Pancreas (tissue), 10 donors: ENCODE results near the gene ZDHHC11. TPM values are rescaled to one million over a fixed set of nuclear protein-coding genes. Genes with fewer than 3 reads are reported as not detected.
"Not testable (repeated sequence)": the region's sequence is repeated elsewhere in the genome, so short reads cannot be mapped to it uniquely, and the experiment has no call there.

Experiments
- ATAC-seq, 4 donors: fragments of 200-7000 bp; cut with Tn5 transposase; one replicate each; pipeline versions ENCODE4 v1.8.0 to v1.9.1; 2020; ENCODE audit warnings: mild to moderate bottlenecking in 4 of 4, moderate library complexity in 4 of 4
- DNase-seq, 6 donors: peaks; one replicate each; pipeline ENCODE4 v3.0.0-alpha.2; 2020
- FAIRE-seq: peaks from 2 replicates; lab custom pipeline; 2012; peaks lifted over from hg19 to GRCh38; lab: Jason Lieb, UNC
- H3K27ac ChIP-seq, 4 donors: fragments of 200-600 bp; sonication (generic); 1 replicate in 3 of 4; 2 replicates in 1 of 4; pipeline versions ENCODE4 v1.5.0 to v1.8.0; 2020
- H3K27me3 ChIP-seq, 4 donors: fragments of 200-600 bp; one replicate each; pipeline ENCODE4 v1.8.0; 2021
- H3K36me3 ChIP-seq, 3 donors: fragments of 200-600 bp; sonication (generic) in 1 of 3; one replicate each; pipeline versions ENCODE4 v1.5.0 to v1.8.0; 2020 to 2021
- H3K4me1 ChIP-seq, 3 donors: fragments of 200-600 bp; one replicate each; pipeline ENCODE4 v1.8.0; 2021
- H3K4me3 ChIP-seq, 4 donors: fragments of 200-600 bp; sonication (generic) in 2 of 4; one replicate each; pipeline versions ENCODE4 v1.5.0 to v1.8.0; 2020 to 2021
- H3K9me3 ChIP-seq, 4 donors: fragments of 200-600 bp; one replicate each; pipeline ENCODE4 v1.8.0; 2021
- WGBS, 2 donors: extraction: QIAGEN DNeasy Blood & Tissue Kit; methylation state at CpG; one replicate each; pipeline ENCODE4 v1.1.7; 2013; 5-methylcytosine and 5-hydroxymethylcytosine counted together
- intact Hi-C, 3 donors: fragments of 100-400 bp; cut with DNase I; formaldehyde crosslinking; loops; one replicate each; pipeline versions ENCODE4 v1.11.1 to v1.14.2; 2022
- polyA plus RNA-seq, 2 donors: library from polyadenylated mRNA; stranded (reverse); fragments of 200-250 nt; gene quantifications; one replicate each; pipeline ENCODE4 v1.2.3, GENCODE V29; 2013
- total RNA-seq, 6 donors: library from RNA; stranded (reverse); fragmentation: NEBNext Ultra II Directional in 4 of 6; extraction: Animal tissue kit (Norgen Biotek cat#: 25700) in 4 of 6; gene quantifications; one replicate each; pipeline versions ENCODE4 v1.2.1 to v1.2.4, GENCODE V29; 2021 to 2023
- TF ChIP-seq, protein P1 (sequence below), 4 donors: fragments of 200-600 bp; sonication (generic) in 3 of 4; IDR thresholded peaks; one replicate each; pipeline versions ENCODE4 v1.5.0 to v1.8.0; 2021; ENCODE audit warnings: antibody characterized with exemption in 4 of 4
- donor health status: healthy with polysubstance abuse.
- donor health status: DM: no; HTN: no; CAD: no; lungs with moderate emphysema.
- donor health status: DM: no; HTN: no; CAD: no.
- donor health status: control.
- donor health status: control.
- donor health status: Bipolar disorder and iron deficiency.
- donor health status: DM: yes; HTN: yes; CAD: no.
- donor health status: DM: no; HTN: no; CAD: no.
- donor health status: DM: no; HTN: no; CAD: no.
- donor health status: DM: yes; HTN: yes; CAD: no.

ZDHHC11 gene
- total and polyA plus RNA-seq, 8 donors = 3.6 to 18.1 (median 7.8) TPM

DNA sequence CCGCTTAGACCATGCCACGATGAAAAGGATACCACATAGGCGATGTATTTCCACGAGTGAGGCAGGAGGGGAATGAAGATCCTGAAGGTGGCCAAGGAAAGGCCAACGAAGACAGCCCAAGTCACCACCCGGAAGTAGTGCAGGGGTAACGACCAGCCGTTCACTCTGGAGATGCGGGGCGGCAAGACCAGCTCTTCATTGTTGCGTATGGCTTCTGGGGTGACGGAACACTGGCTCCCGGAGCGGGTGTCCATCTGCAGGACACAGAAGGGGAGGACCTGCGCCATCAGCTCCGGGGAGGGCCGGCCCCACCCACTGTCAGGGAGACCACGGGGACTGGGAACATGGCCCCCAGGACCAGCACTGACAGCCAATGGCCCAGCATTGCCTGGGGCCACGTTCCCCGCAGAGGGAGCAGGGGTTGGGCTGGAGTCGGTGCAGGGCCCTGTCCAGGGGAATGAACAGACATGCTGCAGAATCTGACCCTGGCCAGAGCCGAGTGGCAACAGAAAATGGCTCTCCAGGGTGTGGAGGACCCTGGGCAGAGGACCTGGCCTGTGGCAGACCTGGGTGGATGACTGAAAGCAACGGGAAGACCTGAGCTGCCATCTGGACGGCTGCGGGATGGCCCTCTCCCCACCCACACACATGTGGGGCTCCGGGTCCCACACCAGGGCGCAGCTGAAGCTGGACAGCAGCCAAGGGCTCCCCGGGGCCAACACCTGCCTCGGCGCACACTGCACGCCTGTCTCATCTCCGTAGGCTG is 83.9 kb downstream of the ZDHHC11 start:
- TF ChIP-seq, protein P1, sequence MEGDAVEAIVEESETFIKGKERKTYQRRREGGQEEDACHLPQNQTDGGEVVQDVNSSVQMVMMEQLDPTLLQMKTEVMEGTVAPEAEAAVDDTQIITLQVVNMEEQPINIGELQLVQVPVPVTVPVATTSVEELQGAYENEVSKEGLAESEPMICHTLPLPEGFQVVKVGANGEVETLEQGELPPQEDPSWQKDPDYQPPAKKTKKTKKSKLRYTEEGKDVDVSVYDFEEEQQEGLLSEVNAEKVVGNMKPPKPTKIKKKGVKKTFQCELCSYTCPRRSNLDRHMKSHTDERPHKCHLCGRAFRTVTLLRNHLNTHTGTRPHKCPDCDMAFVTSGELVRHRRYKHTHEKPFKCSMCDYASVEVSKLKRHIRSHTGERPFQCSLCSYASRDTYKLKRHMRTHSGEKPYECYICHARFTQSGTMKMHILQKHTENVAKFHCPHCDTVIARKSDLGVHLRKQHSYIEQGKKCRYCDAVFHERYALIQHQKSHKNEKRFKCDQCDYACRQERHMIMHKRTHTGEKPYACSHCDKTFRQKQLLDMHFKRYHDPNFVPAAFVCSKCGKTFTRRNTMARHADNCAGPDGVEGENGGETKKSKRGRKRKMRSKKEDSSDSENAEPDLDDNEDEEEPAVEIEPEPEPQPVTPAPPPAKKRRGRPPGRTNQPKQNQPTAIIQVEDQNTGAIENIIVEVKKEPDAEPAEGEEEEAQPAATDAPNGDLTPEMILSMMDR (IDR thresholded peaks at IDR 0.05) = no peak
- Histone ChIP-seq H3K36me3 (peaks cover 0 to 7% (median 0%) of the 10 kb centered on the region in 3 donors), H3K27me3 (no peaks in the 10 kb centered on the region), H3K27ac (no peak overlapping the region), H3K4me1 (no peaks in the 10 kb centered on the region), H3K9me3 (no peaks in the 10 kb centered on the region), H3K4me3 (no peak overlapping the region)
- intact Hi-C loops = loop anchor here in 1 of 3 donors (10.0 kb wide), 1 partner anchor 62 kb away; no protein-coding TSS in a partner anchor
- peak in 2 of 6 donors; percentile 50 to 65 for DNase-seq
- ATAC-seq = no peak
- 82 to 90% methylated on average over 30 to 32 of the region's 32 CpGs for WGBS, 2 donors
- FAIRE-seq = no peak

DNA sequence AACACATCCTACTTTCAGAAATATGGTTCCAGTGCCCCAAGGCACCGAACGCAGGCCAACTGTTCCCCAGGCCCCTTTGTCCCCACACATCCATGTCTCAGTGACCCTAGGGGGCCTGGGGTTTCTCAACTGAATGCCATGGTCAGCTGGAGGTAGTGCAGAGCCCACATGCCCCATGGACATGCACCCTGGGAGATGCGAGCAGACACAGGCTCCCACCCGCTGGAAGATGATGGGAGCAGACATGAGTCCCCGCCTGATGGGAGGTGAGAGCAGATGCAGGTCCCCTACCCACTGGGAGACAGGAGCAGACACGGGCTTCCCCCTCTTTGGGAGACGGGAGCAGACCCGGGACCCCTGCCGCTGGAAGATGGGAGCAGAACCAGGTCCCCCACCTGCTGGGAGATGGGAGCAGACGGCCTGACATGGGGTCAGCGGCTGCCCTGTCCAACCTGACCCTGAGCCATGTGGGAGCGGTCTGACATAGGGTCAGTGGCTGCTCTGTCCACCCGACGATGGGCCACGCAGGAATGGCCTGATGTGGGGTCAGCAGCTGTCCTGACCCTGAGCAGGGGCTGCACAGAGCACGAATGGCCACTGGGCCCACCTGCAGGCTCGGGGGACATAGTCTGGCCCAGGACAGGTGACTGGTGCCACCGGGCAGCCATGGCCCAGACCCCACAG is 84.7 kb downstream of the ZDHHC11 start:
- DNase-seq (peak in 3 of 6 donors; percentile 15 to 60 (median 51)), ATAC-seq (no peak), FAIRE-seq (no peak)
- 91 to 92% methylated on average over 18 of the region's 18 CpGs for WGBS, 2 donors
- H3K36me3 ChIP-seq = peaks cover 0 to 7% (median 0%) of the 10 kb centered on the region in 3 donors
- H3K27me3 ChIP-seq = no peaks in the 10 kb centered on the region
- H3K4me1 ChIP-seq = no peaks in the 10 kb centered on the region
- H3K27ac ChIP-seq = no peak overlapping the region
- H3K4me3 ChIP-seq = no peak overlapping the region
- H3K9me3 ChIP-seq = no peaks in the 10 kb centered on the region
- TF ChIP-seq, protein P1 (IDR thresholded peaks at IDR 0.05) = no peak
- intact Hi-C loops = loop anchor here in 1 of 3 donors (10.0 kb wide), 1 partner anchor 61 kb away; no protein-coding TSS in a partner anchor

DNA sequence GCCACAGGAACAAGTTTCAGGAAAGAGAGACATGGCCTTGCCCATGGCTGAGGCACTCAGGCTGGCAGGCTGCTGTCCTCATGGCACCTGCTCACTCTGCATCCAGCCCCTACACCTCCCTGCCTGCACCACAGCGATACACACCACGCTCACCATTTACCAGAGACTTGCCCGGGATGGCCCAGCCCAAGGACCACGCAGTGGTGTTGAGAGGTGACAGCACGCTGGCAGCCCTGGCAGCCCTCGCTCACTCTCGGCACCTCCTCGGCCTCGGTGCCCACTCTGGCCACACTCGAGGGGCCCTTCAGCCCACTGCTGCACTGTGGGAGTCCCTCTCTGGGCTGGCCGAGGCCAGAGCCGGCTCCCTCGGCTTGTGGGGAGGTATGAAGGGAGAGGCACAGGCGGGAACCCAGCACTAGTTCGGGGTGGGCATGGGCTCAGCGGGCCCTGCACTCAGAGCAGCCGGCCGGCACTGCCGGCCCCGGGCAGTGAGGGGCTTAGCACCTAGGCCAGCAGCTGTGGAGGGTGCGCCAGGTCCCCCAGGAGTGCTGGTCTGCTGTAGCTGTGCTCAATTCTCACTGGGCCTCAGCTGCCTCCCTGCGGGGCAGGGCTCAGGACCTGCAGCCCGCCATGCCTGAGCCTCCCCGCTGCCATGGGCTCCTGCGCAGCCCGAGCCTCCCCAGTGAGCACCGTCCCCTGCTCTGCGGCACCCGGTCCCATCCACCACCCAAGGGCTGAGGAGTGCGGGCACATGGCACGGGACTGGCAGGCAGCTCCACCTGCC is 86.6 kb downstream of the ZDHHC11 start:
- Histone ChIP-seq H3K9me3 (no peaks in the 10 kb centered on the region), H3K36me3 (peaks cover 0 to 7% (median 0%) of the 10 kb centered on the region in 3 donors), H3K27me3 (no peaks in the 10 kb centered on the region), H3K4me1 (peaks cover 0 to 6% (median 0%) of the 10 kb centered on the region in 3 donors), H3K4me3 (no peak overlapping the region), H3K27ac (no peak overlapping the region)
- intact Hi-C loops = loop anchor here in 1 of 3 donors (5.0 to 10.0 kb wide), 2 partner anchors 59 to 78 kb away; no protein-coding TSS in a partner anchor
- TF ChIP-seq, protein P1 (IDR thresholded peaks at IDR 0.05) = no peak
- DNase-seq (peak in 4 of 6 donors; percentile 13 to 67 (median 57)), ATAC-seq (no peak), FAIRE-seq (no peak)
- 95 to 96% methylated on average over 29 to 31 of the region's 31 CpGs for WGBS, 2 donors

DNA sequence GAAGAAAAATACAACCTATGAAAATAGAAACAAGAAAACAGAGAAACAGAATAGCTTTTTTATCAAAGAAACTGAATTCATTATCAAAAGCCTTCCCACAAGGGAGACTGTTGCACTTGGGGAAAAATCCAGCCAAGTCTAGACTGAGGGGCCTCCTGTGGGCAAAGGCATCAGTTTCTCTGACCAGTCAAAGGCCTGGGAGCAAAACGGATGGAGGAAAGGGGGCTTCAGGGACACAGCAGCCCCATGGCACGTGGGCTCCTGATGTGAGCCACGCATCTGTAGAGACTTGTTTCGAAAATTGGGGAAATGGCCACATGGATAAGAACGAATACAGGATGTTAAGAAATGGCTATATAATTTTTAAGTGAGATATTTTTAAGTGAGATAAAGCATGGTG is 87.4 kb downstream of the ZDHHC11 start:
- DNase-seq = peak in 3 of 6 donors; percentile 3 to 30 (median 10)
- peaks cover 4 to 11% (median 4%) of the 10 kb centered on the region in 3 donors for H3K4me1 ChIP-seq
- peaks cover 0 to 7% (median 0%) of the 10 kb centered on the region in 3 donors for H3K36me3 ChIP-seq
- no peaks in the 10 kb centered on the region for H3K9me3 ChIP-seq
- intact Hi-C loops = loop anchor here in 1 of 3 donors (5.0 to 10.0 kb wide), 2 partner anchors 59 to 79 kb away; no protein-coding TSS in a partner anchor
- WGBS, 2 donors = 81 to 87% methylated on average over 5 of the region's 5 CpGs
- no peaks in the 10 kb centered on the region for H3K27me3 ChIP-seq
- no peak overlapping the region for H3K4me3 ChIP-seq
- H3K27ac ChIP-seq = no peak overlapping the region
- TF ChIP-seq, protein P1 (IDR thresholded peaks at IDR 0.05) = no peak
- ATAC-seq = no peak
- no peak for FAIRE-seq

DNA sequence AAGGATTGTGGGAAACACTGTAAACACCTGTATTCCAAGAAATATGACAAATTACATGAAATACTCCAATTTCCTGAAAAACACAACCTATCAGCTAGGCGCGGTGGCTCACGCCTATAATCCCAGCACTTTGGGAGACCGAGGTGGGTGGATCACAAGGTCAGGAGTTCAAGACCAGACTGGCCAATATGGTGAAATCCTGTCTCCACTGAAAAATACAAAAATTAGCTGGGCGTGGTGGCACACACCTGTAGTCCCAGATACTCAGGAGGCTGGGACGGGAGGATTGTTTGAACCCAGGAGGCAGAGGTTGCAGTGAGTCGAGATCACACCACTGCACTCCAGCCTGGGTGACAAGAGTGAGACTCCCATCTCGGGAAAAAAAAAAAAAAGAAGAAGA is 87.8 kb downstream of the ZDHHC11 start:
- not testable (repeated sequence) for H3K36me3 ChIP-seq, H3K27me3 ChIP-seq, ATAC-seq, H3K4me3 ChIP-seq, H3K9me3 ChIP-seq, H3K27ac ChIP-seq, FAIRE-seq
- peaks cover 5 to 15% (median 7%) of the 10 kb centered on the region in 3 donors for H3K4me1 ChIP-seq
- DNase-seq = peak in 4 of 6 donors; percentile 2 to 45 (median 6)
- intact Hi-C loops = loop anchor here in 1 of 3 donors (5.0 to 10.0 kb wide), 2 partner anchors 58 to 79 kb away; no protein-coding TSS in a partner anchor
- WGBS, 2 donors = 91 to 93% methylated on average over 8 of the region's 8 CpGs
